Measurements from ENCODE around the gene MARK2. TPM values are rescaled to one million over a fixed set of nuclear protein-coding genes. Genes with fewer than 3 reads are reported as not detected.

Gene MARK2
- total RNA-seq, 1 experiment from 2014 or later = 12.5 TPM

Other genes with a start within 250 kb of the MARK2 start
- gene PLAAT3, start 224.7 kb upstream of the MARK2 start, total RNA-seq (2014; rRNA removed; shearing (Covaris generic)) = 24.3 and 30.3 TPM in 2 replicates
- 36.3 and 44.4 TPM in 2 replicates for gene ATL3, start 167.7 kb upstream of the MARK2 start, total RNA-seq (2014; rRNA removed; shearing (Covaris generic))
- 39.0 and 56.5 TPM in 2 replicates for gene RTN3, start 157.6 kb upstream of the MARK2 start, total RNA-seq (2014; rRNA removed; shearing (Covaris generic))
- 9.4 and 14.0 TPM in 2 replicates for gene ZFTA, start 70.3 kb upstream of the MARK2 start, total RNA-seq (2014; rRNA removed; shearing (Covaris generic))
- 34.6 and 41.0 TPM in 2 replicates for gene SPINDOC, start 25.7 kb upstream of the MARK2 start, total RNA-seq (2014; rRNA removed; shearing (Covaris generic))
- gene RCOR2, start 78.1 kb downstream of the MARK2 start, total RNA-seq (2014; rRNA removed; shearing (Covaris generic)) = 0.36 and 0.80 TPM in 2 replicates
- 12.6 and 17.5 TPM in 2 replicates for gene NAA40, start 99.9 kb downstream of the MARK2 start, total RNA-seq (2014; rRNA removed; shearing (Covaris generic))
- 361 and 414 TPM in 2 replicates for gene COX8A, start 135.5 kb downstream of the MARK2 start, total RNA-seq (2014; rRNA removed; shearing (Covaris generic))
- 30.7 and 36.9 TPM in 2 replicates for gene OTUB1, start 147.3 kb downstream of the MARK2 start, total RNA-seq (2014; rRNA removed; shearing (Covaris generic))
- not detected in 2 replicates for gene FLRT1, start 196.8 kb downstream of the MARK2 start, total RNA-seq (2014; rRNA removed; shearing (Covaris generic))